ENCODE data around the gene CNN3.

GRCh38 chr1:94901841-94902240, 25.1 kb downstream of the CNN3 start:
- no peak for TF ChIP-seq CTCF (IDR thresholded peaks at IDR 0.05)
- TF ChIP-seq POLR2A (IDR thresholded peaks at IDR 0.05): no peak
- no peak for TF ChIP-seq EP300 (IDR thresholded peaks at IDR 0.05)

Data from tibial nerve (tissue), 4 donors.